GM10248 (cell line): ENCODE measurements around the gene KAT6B.

Source experiments
- CTCF ChIA-PET: fragments of 300-600 bp; sonication (Branson Sonifier 250); formaldehyde crosslinking; extraction: SDS; loops from one replicate; lab custom pipeline; 2021; ENCODE audit warnings: antibody characterized with exemption; lab: Yijun Ruan, JAX
- POLR2A ChIA-PET: fragments of 350-650 bp; sonication (Branson Sonifier 250); formaldehyde crosslinking; extraction: SDS; loops from one replicate; lab custom pipeline; 2020; ENCODE audit warnings: antibody characterized with exemption; lab: Yijun Ruan, JAX
- DNase-seq: peaks from one replicate; pipeline ENCODE4 v3.0.0; 2012; ENCODE audit errors: extremely low spot score
- TF ChIP-seq, protein P1 (sequence below): IDR thresholded peaks from 2 replicates; pipeline ENCODE4 v1.5.1; 2012; ENCODE audit warnings: mild to moderate bottlenecking, low read depth; ENCODE audit errors: extremely low read depth, missing control alignments, control extremely low read depth

Gene KAT6B

DNA sequence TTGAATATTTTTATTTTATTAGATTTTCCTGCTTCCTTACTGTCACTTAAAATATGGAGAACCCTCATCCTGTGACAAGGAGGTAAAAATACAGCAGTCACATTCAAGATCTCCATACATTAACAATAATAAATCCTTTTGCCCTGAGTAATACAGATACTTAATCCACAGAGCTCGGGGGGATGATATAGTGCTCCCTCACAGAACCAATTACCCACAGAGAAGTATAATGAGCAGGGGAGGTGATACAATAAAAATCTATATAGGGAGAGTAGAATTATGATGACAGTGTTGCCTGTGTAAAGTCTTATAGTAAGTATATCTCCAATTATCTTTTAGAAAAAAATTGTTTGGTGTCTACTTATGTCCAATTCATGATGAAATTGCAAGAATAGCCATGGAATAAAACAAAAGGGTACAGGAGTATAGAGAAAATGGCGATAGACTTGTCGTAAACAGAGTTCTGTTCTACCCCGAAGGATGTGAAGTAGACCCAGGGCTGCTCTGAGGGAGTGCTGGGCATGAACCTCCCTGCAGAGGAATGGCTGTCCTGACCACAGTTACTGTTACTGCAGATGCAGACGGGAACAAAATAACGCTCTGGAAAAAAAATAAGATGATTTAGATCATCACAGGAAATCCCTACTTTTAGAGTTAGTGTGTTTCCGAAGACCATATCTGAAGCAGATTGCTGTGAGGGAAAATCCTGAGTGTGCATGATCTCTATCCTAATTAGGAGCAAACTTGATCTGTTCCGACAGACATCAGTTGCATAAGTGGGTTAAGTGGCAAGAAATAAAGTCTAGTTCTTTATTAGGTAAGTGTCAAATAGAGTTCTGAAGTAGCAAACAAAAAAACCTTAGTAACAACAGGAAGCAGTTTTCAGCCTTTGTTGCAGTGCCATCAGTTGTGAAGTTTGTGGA is 123.7 kb downstream of the KAT6B start:
- ChIA-PET CTCF (interaction anchor here (1.4 kb wide), 1 partner anchor 10 kb away, joined by 5 read pairs; no protein-coding TSS in a partner anchor), POLR2A (no interaction called here)
- TF ChIP-seq, protein P1, sequence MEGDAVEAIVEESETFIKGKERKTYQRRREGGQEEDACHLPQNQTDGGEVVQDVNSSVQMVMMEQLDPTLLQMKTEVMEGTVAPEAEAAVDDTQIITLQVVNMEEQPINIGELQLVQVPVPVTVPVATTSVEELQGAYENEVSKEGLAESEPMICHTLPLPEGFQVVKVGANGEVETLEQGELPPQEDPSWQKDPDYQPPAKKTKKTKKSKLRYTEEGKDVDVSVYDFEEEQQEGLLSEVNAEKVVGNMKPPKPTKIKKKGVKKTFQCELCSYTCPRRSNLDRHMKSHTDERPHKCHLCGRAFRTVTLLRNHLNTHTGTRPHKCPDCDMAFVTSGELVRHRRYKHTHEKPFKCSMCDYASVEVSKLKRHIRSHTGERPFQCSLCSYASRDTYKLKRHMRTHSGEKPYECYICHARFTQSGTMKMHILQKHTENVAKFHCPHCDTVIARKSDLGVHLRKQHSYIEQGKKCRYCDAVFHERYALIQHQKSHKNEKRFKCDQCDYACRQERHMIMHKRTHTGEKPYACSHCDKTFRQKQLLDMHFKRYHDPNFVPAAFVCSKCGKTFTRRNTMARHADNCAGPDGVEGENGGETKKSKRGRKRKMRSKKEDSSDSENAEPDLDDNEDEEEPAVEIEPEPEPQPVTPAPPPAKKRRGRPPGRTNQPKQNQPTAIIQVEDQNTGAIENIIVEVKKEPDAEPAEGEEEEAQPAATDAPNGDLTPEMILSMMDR = no peak
- no peak for DNase-seq

DNA sequence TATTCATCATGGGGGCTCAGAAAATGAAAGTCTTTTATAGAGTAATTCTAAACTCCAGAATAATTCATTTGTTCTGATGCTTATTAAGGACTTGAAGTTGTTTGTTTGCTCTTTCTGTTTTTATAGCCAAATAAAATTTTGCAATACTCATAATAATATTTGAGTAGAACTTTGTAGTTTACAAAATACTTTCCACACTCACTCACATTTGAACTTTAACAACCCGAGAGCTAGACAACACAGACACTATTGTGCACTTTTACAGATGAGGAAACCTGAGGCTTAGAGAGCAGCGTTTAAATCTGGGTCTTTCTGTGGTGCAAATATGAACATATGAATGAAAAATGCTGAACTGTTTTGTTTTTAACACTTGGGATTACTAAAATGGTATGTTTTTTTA is 126.8 kb downstream of the KAT6B start:
- TF ChIP-seq, protein P1 = no peak
- ChIA-PET POLR2A (no interaction called here), CTCF (no interaction called here)
- DNase-seq = no peak

DNA sequence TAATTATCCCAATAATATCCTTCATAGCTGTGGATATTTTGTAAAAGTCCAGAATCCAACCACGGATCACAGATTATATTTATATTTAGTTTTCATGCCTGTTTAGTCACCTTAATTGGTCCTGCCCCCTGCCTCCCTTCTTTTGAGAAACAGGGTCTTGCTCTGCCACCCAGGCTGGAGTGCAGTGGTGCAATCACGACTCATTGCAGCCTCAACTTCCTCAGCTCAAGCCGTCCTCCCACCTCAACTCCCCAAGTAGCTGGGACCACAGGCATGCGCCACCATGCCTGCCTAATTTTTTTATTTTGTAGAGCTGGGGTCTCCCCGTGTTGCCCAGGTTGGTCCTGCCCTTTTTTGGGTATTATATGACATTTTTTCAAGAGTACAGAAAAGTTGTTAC is 129.4 kb downstream of the KAT6B start:
- CTCF ChIA-PET = no interaction called here
- POLR2A ChIA-PET = no interaction called here
- DNase-seq = no peak
- TF ChIP-seq, protein P1 = no peak

DNA sequence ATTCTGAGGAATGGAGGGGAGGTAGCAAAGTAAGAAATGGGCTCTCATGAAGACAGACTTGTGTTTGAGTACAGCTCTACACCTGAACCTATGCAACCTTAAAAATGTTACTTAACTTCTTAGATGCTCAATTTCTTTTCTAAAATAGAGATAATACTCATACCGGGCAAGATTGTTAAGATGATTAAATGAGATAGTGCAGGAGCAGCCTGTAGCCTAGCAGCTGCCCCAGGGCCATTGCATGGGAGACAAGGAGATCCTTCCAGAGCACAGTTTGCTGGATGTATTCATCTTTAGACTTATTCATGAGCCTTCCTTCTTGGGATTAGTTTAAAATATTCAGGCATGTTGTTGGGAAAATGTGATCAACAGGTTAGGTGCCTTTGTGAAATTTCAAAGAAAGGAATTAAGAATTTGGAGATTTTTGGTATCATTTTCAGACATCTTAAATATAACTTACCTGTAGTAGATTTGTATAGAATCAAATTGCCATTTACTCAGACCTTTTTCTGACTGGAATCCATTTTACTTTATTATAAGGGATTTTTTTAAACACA is 130.2 kb downstream of the KAT6B start:
- TF ChIP-seq, protein P1 = no peak
- CTCF ChIA-PET = interaction anchor here (1.2 kb wide), 1 partner anchor 28 kb away, joined by 3 read pairs; no protein-coding TSS in a partner anchor
- DNase-seq = no peak
- POLR2A ChIA-PET = no interaction called here

DNA sequence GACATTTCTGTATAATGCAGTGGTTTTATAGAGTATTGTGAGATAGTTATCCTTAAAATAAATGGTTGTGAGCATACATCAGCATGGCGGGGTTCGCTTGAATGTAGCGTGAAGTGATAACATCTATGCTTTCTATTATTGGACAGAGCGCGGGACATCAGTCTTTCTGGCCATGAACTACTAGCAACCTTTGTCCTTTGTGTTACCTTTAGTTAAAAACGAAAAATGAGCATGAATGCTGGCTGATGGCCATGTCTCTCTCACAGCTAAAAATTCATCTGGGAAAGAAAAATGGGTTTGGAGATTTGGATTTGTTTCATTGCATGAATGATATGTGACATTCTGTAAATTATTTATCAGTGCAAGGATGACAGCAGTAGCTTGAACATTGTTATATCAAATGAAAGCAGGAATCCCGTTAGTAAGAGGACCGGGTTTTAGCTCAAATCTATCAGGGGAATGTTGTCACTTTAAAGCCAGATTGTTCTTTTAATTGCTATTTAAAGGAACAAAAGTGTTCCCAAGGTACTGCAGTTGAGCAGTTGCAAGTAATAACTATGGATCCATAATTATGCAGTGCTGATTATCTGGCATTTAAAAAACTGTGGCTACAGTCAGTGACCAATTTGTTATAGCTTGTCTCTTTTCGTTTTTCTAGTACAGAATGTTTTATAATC is 131.0 kb downstream of the KAT6B start:
- TF ChIP-seq, protein P1 = no peak
- CTCF ChIA-PET = interaction anchor here (0.7 to 3.7 kb wide), 7 partner anchors 11 to 44 kb away, joined by 3 to 15 read pairs (median 3); no protein-coding TSS in a partner anchor
- no peak for DNase-seq
- POLR2A ChIA-PET = no interaction called here

DNA sequence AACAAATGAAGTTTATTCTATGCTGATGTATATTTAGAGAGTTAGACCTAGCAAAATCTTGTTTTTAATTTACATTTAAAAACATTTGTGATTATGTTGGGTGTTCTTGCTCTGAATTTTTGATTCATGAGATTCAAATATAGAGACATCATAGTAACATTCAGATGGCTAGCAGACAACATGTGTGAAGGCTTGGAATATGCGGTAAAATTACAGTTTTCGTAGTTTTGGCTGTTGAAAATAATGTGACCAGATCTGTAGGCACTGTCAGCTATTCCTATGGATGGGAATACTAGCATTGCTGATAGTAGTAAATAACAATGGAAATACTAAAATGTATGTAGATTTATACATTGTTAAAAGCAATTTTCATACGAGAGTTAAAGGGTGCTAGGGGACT is 131.9 kb downstream of the KAT6B start:
- ChIA-PET POLR2A (no interaction called here), CTCF (interaction anchor here (0.9 to 3.7 kb wide), 5 partner anchors 10 to 45 kb away, joined by 3 to 15 read pairs (median 4); no protein-coding TSS in a partner anchor)
- no peak for DNase-seq
- TF ChIP-seq, protein P1 = no peak
